NCI-H128 (cell line): ENCODE results near the gene ITM2B.

Experiments
- DNase-seq: peaks from one replicate; lab custom pipeline; 2025; ENCODE audit not compliant: unreplicated experiment; lab: John Stamatoyannopoulos, UW

Gene ITM2B

DNA sequence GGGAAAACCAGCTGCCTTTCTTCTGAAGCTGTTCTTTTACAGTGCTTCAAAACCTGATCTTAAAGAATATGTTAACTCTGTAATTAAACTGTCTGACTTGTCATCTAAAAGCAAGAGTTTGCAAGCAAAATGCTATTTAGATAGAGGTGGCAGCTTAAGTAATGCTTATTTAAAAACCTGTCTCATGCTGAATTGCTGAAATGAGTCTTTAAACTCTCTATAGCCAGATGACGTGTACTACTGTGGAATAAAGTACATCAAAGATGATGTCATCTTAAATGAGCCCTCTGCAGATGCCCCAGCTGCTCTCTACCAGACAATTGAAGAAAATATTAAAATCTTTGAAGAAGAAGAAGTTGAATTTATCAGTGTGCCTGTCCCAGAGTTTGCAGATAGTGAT, 22.9 kb downstream of the ITM2B start:
- no peak for DNase-seq

- no peak for DNase-seq
Measured at GRCh38 chr13:48258002-48258401, 25.0 kb downstream of the ITM2B start.

DNA sequence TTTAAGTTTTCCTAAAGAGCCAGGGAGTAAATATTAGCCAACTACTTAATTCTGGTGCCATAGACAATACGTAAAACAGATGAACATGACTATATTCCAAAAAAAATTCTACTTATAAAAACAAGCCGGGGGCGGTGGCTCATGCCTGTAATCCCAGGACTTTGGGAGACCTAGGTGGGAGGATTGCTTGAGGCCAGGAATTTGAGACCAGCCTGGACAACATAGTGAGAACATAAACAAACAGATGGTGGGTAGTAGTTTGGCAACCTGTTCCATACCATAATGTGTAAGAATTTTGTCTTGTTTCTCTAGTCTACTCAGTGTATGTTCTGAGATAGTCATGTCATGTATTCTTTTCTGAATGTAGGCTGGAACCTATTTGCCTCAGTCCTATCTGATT, 25.4 kb downstream of the ITM2B start:
- DNase-seq: no peak

- DNase-seq: no peak
Measured at GRCh38 chr13:48260970-48261369, 28.0 kb downstream of the ITM2B start.

GRCh38 chr13:48263196-48263595, 30.2 kb downstream of the ITM2B start:
- DNase-seq: no peak

GRCh38 chr13:48264058-48264457, 31.1 kb downstream of the ITM2B start:
- DNase-seq: no peak

DNA sequence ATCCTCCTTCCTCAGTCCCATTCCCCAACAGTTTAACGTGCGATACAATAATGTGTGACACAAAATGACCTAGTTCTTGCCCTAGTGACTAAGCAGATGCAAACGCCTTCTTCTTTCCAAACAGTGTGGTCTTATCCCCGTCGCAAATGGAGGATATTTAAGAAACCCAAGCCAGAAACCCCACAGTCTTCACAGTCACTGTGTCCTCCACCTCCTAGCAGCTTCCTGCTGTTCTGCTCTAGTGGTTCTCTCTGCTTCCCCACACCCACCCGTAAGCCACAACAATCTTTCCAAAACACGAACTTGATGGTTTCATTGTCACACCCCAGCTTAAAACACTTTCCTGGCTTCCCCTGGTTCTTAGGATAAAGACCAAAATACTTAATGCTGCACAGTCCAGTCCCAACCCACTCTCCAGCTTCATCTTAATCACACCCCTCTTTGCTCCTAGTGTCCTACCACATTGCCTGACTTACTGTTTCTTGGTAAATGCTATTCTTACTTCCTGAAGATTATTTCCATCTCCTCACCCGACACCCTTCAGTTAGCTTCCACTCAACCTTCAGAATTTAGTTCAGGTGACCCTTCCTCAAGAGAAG, 32.3 kb downstream of the ITM2B start:
- DNase-seq: no peak

DNA sequence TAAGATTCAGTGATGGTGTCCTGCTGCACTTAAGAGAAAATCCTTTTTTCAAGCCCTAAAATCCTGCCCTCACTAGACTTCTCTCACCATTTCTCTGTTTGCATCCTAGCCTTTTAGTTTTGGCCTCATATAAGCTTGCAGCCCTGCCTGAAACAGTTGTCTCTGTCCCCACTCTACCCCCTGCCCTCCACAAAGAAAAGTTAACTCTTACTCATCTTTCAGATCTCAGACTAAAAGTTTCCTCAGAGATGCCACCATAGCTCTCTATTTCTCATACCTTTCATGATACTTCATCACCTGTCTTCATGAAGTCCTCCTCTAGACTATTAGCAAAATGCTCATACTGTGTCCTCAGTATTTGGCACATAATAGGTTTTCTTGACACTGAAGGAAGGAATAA, 33.1 kb downstream of the ITM2B start:
- DNase-seq: no peak

DNA sequence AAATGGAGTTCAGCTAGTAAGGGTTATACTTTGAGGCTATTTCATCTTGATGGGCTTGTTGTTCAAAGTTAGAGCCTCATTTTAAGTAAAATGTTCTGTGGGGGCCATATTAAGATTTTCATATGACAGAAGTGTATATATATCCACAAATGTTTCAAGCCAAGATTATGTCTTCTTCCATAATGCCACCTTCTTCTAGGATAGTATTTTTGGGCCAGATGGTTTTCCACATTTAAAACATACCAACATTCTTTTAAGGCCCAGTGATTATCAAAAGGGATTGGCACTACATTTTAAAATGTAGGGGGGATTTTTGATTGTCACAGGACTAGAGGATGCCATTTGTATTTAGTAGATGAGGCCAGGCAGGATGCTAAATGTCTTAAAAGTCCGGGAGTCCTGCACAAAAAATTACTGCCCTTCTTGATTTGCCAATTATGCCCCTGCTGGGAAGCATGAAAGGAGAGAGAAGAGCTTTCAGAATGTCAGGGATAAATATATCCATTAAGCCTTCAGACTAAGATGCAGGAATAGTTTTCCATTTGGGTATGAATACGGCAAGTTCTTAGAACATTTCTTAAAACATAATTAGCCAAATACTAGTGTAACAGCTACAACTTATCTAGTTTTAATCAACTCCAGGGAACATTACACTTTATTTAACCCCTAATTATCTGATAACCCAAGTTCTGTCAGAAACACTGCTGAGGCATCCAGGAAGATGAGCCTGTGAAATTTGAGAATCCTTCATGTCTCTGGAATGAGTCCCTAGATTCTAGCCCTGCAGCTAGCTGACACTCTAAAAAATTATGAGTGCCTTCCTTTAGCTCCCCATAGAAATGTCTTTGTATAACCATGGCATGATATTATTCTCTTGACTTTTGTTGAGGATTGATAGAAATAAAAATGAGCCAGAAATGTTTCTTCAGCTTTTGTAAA, 34.0 kb downstream of the ITM2B start:
- no peak for DNase-seq

- DNase-seq: no peak
Measured at GRCh38 chr13:48268019-48268418, 35.0 kb downstream of the ITM2B start.

- no peak for DNase-seq
Measured at GRCh38 chr13:48273346-48273745, 40.3 kb downstream of the ITM2B start.

DNA sequence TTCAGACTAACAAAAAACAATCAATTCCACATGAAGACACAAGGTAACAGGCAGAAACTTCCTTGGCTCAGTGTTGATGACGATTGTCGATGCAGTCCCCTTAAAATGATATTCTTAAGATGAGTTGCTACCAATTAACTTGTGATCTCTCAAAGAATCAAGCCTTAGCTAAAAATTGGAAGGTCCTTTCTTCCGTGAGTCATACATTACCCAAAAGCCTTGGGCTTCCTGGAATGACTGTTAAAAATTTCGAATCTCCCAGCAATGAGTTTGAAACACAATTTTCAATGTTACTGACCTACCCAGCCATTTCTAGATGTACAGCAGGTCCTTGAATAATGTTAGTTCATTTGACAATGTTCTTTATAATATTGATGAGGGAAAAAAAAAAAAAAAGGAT, 42.5 kb downstream of the ITM2B start:
- DNase-seq: no peak

DNA sequence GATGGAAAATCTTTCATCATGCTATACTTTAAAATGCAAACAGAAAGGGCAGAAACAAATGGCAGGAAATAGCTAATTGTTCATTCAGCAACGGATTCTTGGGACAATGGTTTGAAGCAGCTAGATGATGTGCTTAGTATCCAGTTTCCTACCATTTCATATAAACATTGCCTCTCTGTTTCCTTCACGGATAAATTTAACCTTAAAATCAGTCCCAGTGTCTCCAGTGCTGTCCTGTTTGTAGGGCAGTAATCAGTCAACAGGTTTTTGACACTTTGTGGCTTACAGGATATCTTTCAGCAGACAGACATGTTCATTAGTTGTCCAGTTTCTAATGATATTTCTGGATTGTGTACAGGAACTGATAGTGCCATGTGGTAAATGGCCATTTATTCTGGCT, 45.8 kb downstream of the ITM2B start:
- DNase-seq: no peak

GRCh38 chr13:48281556-48281955, 48.5 kb downstream of the ITM2B start:
- DNase-seq: no peak

DNA sequence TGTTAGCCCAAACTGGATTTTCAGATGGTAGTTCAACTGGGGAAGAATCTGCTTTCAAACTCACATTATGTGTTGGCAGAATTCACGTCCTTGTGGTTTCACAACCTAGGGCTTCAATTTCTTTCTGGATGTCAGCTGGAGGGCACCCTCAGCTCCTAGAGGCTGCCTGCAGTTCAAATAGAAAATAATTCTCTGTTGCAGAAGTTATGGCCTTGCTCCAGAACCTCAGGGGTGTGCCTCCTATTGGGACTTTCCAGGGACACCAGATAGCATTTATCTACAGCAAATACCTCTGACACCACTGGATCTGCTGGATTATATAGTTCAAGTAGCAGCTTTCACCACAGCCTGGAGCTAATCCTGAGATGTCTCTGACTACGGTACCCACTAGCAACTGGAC, 58.7 kb downstream of the ITM2B start:
- no peak for DNase-seq

GRCh38 chr13:48292650-48293049, 59.6 kb downstream of the ITM2B start:
- no peak for DNase-seq

- no peak for DNase-seq
Measured at GRCh38 chr13:48294653-48295052, 61.6 kb downstream of the ITM2B start.

- DNase-seq: no peak
Measured at GRCh38 chr13:48295271-48295670, 62.3 kb downstream of the ITM2B start.

GRCh38 chr13:48296528-48296927, 63.5 kb downstream of the ITM2B start:
- no peak for DNase-seq

DNA sequence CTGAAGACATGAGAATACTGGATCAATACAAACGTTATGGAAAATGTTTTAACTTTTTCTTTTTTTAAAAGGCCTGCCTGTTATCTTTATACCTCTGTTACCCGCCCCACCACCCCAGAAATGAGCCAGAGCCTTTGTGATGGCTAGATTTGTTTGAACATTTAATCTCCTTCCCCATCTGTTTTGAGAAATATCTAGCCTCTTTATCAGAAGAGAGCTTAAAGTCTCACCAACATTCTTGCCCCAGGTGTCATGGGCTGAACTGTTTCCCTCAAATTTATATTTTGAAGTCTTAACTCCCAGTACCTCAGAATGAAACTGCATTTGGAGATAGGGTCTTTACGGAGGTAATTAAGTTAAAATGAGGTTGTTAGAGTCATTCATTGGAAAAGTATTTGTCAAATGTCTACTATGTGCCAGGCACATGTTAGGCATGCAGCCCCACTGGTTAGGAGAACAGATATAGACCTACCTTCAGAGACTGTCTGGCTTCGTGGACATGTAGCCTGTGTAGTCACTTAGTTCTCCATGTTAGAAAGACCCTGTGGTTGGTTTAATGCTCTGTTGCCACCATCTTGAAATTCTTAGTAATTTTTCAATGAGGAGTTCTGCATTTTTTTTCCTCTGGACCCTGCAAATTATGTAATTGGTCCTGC, 64.3 kb downstream of the ITM2B start:
- no peak for DNase-seq

- no peak for DNase-seq
Measured at GRCh38 chr13:48299591-48299990, 66.6 kb downstream of the ITM2B start.

DNA sequence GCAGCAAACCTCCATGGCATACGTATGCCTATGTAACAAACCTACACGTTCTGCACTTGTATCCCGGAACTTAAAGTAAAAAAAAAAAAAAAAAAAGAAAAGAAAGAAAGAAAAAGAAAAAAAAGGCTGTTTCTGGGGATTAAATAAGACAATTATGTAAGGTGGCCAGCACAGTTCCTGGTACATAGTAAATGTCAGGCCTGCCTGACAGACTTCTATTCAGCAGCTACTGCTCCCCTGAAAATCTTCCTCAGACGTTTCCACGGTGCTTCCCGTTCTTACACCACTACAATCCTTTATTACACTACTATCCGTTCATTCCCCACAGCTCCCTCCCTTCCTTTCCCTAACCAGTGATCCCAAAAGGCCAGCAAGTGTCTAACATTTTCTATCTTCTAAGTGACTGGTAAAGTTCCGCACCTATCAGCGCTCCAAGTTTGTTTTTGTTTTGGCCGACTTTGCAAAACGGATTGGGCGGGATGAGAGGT, 69.9 kb downstream of the ITM2B start:
- no peak for DNase-seq
